DND-41 (cell line): ENCODE data around the gene BAIAP2L1.

Experiments
- CTCF ChIP-seq: IDR thresholded peaks from 2 replicates; pipeline ENCODE4 v1.5.1; 2012; ENCODE audit warnings: borderline replicate concordance, low read length, moderate library complexity, mild to moderate bottlenecking; ENCODE audit not compliant: poor library complexity, severe bottlenecking; ENCODE audit errors: extremely low read depth
- EZH2 ChIP-seq: IDR thresholded peaks from 3 replicates; pipeline ENCODE4 v1.6.1; 2012; ENCODE audit warnings: borderline replicate concordance, low read depth, mild to moderate bottlenecking, moderate library complexity, low read length, inconsistent platforms; ENCODE audit not compliant: severe bottlenecking

GRCh38 chr7:98251231-98251600 lies 149.7 kb downstream of the BAIAP2L1 start:
- TF ChIP-seq CTCF (no peak), EZH2 (no peak)
